Measurements from ENCODE around the gene ANKRD49.

- TF ChIP-seq CTCF (IDR thresholded peaks at IDR 0.05) = no peak
- TF ChIP-seq POLR2A (IDR thresholded peaks at IDR 0.05) = no peak
These were observed 36.4 kb upstream of the ANKRD49 start for GRCh38 chr11:94457118-94458029.

All from uterus (tissue), 2 donors.